ENCODE results near the gene ATP6V1F. TPM values are rescaled to one million over a fixed set of nuclear protein-coding genes. Genes with fewer than 3 reads are reported as not detected.

ATP6V1F gene
- total RNA-seq, 2 experiments from 2014 or later, result 49.6 to 54.3 TPM

- peaks cover 29 to 38% of the 10 kb centered on the region in 2 experiments for H3K27me3 ChIP-seq (ENCODE audit: control insufficient read depth in 1 of 2, insufficient read depth in 2 of 2, low read length in 2 of 2)
- peaks cover 13% of the 10 kb centered on the region for H3K4me1 Mint-ChIP-seq (ENCODE audit: low read depth)
- no peak overlapping the region for H3K4me3 ChIP-seq (ENCODE audit: low read length)
- no peak for DNase-seq
- ATAC-seq (ENCODE audit: poor library complexity), result no peak
- intact Hi-C loops (cut with DNase I, micrococcal nuclease), result no loop called here
- H3K4me3 Mint-ChIP-seq, result no peak overlapping the region
- ChIA-PET CTCF (interaction anchor here (1.4 kb wide), 1 partner anchor 50 kb away, joined by 3 read pairs; no protein-coding TSS in a partner anchor), POLR2A (interaction anchor here (1.8 kb wide), 1 partner anchor 392 kb away, joined by 5 read pairs; the partner anchor contains the start of gene AHCYL2)
- H3K27ac ChIP-seq (ENCODE audit: low read depth in 1 of 2, low read length in 2 of 2), result no peak overlapping the region
- H3K4me1 ChIP-seq (ENCODE audit: insufficient read depth, low read length), result peaks cover 26% of the 10 kb centered on the region
- H3K36me3 ChIP-seq (ENCODE audit: insufficient read depth, low read length), result no peaks in the 10 kb centered on the region
- TF ChIP-seq CTCF (IDR thresholded peaks at IDR 0.05), result no peak
- no peak overlapping the region for H3K27ac Mint-ChIP-seq
- peaks cover 24% of the 10 kb centered on the region for H3K27me3 Mint-ChIP-seq
- no peaks in the 10 kb centered on the region for H3K36me3 Mint-ChIP-seq (ENCODE audit: low read depth)
- peaks cover 0 to 14% of the 10 kb centered on the region in 2 experiments for H3K9me3 ChIP-seq (ENCODE audit: control insufficient read depth in 1 of 2, insufficient read depth in 1 of 2, low read length in 2 of 2)
- H3K9me3 Mint-ChIP-seq, result no peaks in the 10 kb centered on the region
These were observed 29.3 kb upstream of the ATP6V1F start for GRCh38 chr7:128833148-128833945.

- no peaks in the 10 kb centered on the region for H3K36me3 Mint-ChIP-seq (ENCODE audit: low read depth)
- no peak overlapping the region for H3K27ac Mint-ChIP-seq
- H3K36me3 ChIP-seq (ENCODE audit: insufficient read depth, low read length), result no peaks in the 10 kb centered on the region
- peaks cover 26% of the 10 kb centered on the region for H3K4me1 ChIP-seq (ENCODE audit: insufficient read depth, low read length)
- H3K9me3 ChIP-seq (ENCODE audit: control insufficient read depth in 1 of 2, insufficient read depth in 1 of 2, low read length in 2 of 2), result peaks cover 0 to 14% of the 10 kb centered on the region in 2 experiments
- ChIA-PET POLR2A (no interaction called here), CTCF (no interaction called here)
- no peak overlapping the region for H3K4me3 ChIP-seq (ENCODE audit: low read length)
- peaks cover 23 to 32% of the 10 kb centered on the region in 2 experiments for H3K27me3 ChIP-seq (ENCODE audit: control insufficient read depth in 1 of 2, insufficient read depth in 2 of 2, low read length in 2 of 2)
- no peak overlapping the region for H3K27ac ChIP-seq (ENCODE audit: low read depth in 1 of 2, low read length in 2 of 2)
- H3K4me3 Mint-ChIP-seq, result no peak overlapping the region
- intact Hi-C loops (cut with DNase I, micrococcal nuclease), result no loop called here
- peaks cover 13% of the 10 kb centered on the region for H3K4me1 Mint-ChIP-seq (ENCODE audit: low read depth)
- peaks cover 18% of the 10 kb centered on the region for H3K27me3 Mint-ChIP-seq
- no peak for TF ChIP-seq CTCF (IDR thresholded peaks at IDR 0.05)
- no peak for DNase-seq
- H3K9me3 Mint-ChIP-seq, result no peaks in the 10 kb centered on the region
- no peak for ATAC-seq (ENCODE audit: poor library complexity)
These were observed 28.7 kb upstream of the ATP6V1F start for GRCh38 chr7:128833946-128834325.

- Mint-ChIP-seq H3K4me1 (ENCODE audit: low read depth) (peaks cover 6% of the 10 kb centered on the region), H3K27ac (no peak overlapping the region), H3K27me3 (peaks cover 9% of the 10 kb centered on the region), H3K9me3 (no peaks in the 10 kb centered on the region), H3K4me3 (no peak overlapping the region), H3K36me3 (ENCODE audit: low read depth) (no peaks in the 10 kb centered on the region)
- peaks cover 0 to 6% of the 10 kb centered on the region in 2 experiments for H3K9me3 ChIP-seq (ENCODE audit: control insufficient read depth in 1 of 2, insufficient read depth in 1 of 2, low read length in 2 of 2)
- intact Hi-C loops (cut with DNase I, micrococcal nuclease), result no loop called here
- H3K27me3 ChIP-seq (ENCODE audit: control insufficient read depth in 1 of 2, insufficient read depth in 2 of 2, low read length in 2 of 2), result peaks cover 12 to 22% of the 10 kb centered on the region in 2 experiments
- ATAC-seq (ENCODE audit: poor library complexity), result no peak
- no peak for DNase-seq
- ChIA-PET CTCF (interaction anchor here (1.1 kb wide), 1 partner anchor 78 kb away, joined by 3 read pairs; no protein-coding TSS in a partner anchor), POLR2A (no interaction called here)
- no peak overlapping the region for H3K4me3 ChIP-seq (ENCODE audit: low read length)
- H3K27ac ChIP-seq (ENCODE audit: low read depth in 1 of 2, low read length in 2 of 2), result no peak overlapping the region
- no peaks in the 10 kb centered on the region for H3K36me3 ChIP-seq (ENCODE audit: insufficient read depth, low read length)
- TF ChIP-seq CTCF (IDR thresholded peaks at IDR 0.05), result no peak
- H3K4me1 ChIP-seq (ENCODE audit: insufficient read depth, low read length), result peaks cover 16% of the 10 kb centered on the region
These were observed 27.4 kb upstream of the ATP6V1F start for GRCh38 chr7:128835231-128835751.
